Measurements from ENCODE around the gene ADGRA1. TPM values are rescaled to one million over a fixed set of nuclear protein-coding genes. Genes with fewer than 3 reads are reported as not detected.

ADGRA1 gene
- total RNA-seq, 4 donors from 2014 or later: not detected

- in situ Hi-C loops (cut with MboI; ENCODE audit: low sequenced_read_pairs in 4 of 4): no loop called here
- Histone ChIP-seq H3K27ac (no peak overlapping the region), H3K4me1 (no peaks in the 10 kb centered on the region), H3K4me3 (no peak overlapping the region), H3K36me3 (no peaks in the 10 kb centered on the region), H3K9me3 (no peaks in the 10 kb centered on the region), H3K27me3 (peaks cover 9 to 13% (median 11%) of the 10 kb centered on the region in 3 donors)
- TF ChIP-seq CTCF (IDR thresholded peaks at IDR 0.05 in 4 of 5, conservative IDR thresholded peaks at IDR 0.05 in 1 of 5): no peak
- intact Hi-C loops (cut with DNase I; ENCODE audit: low total_unique reads): no loop called here
- no peak for DNase-seq
- no peak for ATAC-seq
Observed at GRCh38 chr10:133094866-133095265, 7.1 kb downstream of the ADGRA1 start.

- DNase-seq: no peak
- TF ChIP-seq POLR2A (IDR thresholded peaks at IDR 0.05) (no peak), CTCF (IDR thresholded peaks at IDR 0.05 in 4 of 5, conservative IDR thresholded peaks at IDR 0.05 in 1 of 5) (no peak)
- H3K4me3 ChIP-seq: no peak overlapping the region
- no peaks in the 10 kb centered on the region for H3K9me3 ChIP-seq
- no peaks in the 10 kb centered on the region for H3K4me1 ChIP-seq
- H3K36me3 ChIP-seq: no peaks in the 10 kb centered on the region
- no peak overlapping the region for H3K27ac ChIP-seq
- peaks cover 3 to 10% (median 6%) of the 10 kb centered on the region in 3 donors for H3K27me3 ChIP-seq
- in situ Hi-C loops (cut with MboI; ENCODE audit: low sequenced_read_pairs in 4 of 4): no loop called here
- ATAC-seq: no peak
- intact Hi-C loops (cut with DNase I; ENCODE audit: low total_unique reads): no loop called here
Observed at GRCh38 chr10:133095586-133095985, 7.9 kb downstream of the ADGRA1 start.

GRCh38 chr10:133096616-133097269 lies 9.0 kb downstream of the ADGRA1 start:
- intact Hi-C loops (cut with DNase I; ENCODE audit: low total_unique reads) (no loop called here), in situ Hi-C loops (cut with MboI; ENCODE audit: low sequenced_read_pairs in 4 of 4) (no loop called here)
- no peak for TF ChIP-seq CTCF (IDR thresholded peaks at IDR 0.05 in 4 of 5, conservative IDR thresholded peaks at IDR 0.05 in 1 of 5)
- TF ChIP-seq POLR2A (IDR thresholded peaks at IDR 0.05): no peak
- Histone ChIP-seq H3K9me3 (no peaks in the 10 kb centered on the region), H3K27ac (no peak overlapping the region), H3K36me3 (no peaks in the 10 kb centered on the region), H3K27me3 (peaks cover 3 to 12% (median 10%) of the 10 kb centered on the region in 3 donors), H3K4me1 (no peaks in the 10 kb centered on the region), H3K4me3 (no peak overlapping the region)
- no peak for ATAC-seq
- DNase-seq: no peak

GRCh38 chr10:133097418-133097817 lies 9.7 kb downstream of the ADGRA1 start:
- Histone ChIP-seq H3K4me3 (no peak overlapping the region), H3K36me3 (no peaks in the 10 kb centered on the region), H3K4me1 (no peaks in the 10 kb centered on the region), H3K27me3 (peaks cover 3 to 12% (median 10%) of the 10 kb centered on the region in 3 donors), H3K9me3 (no peaks in the 10 kb centered on the region), H3K27ac (no peak overlapping the region)
- in situ Hi-C loops (cut with MboI; ENCODE audit: low sequenced_read_pairs in 4 of 4) (no loop called here), intact Hi-C loops (cut with DNase I; ENCODE audit: low total_unique reads) (no loop called here)
- DNase-seq (no peak), ATAC-seq (no peak)
- TF ChIP-seq CTCF (IDR thresholded peaks at IDR 0.05 in 4 of 5, conservative IDR thresholded peaks at IDR 0.05 in 1 of 5): no peak
- TF ChIP-seq POLR2A (IDR thresholded peaks at IDR 0.05): no peak

GRCh38 chr10:133097961-133098360 lies 10.2 kb downstream of the ADGRA1 start:
- H3K27me3 ChIP-seq: peaks cover 3 to 12% (median 10%) of the 10 kb centered on the region in 3 donors
- ATAC-seq (no peak), DNase-seq (no peak)
- intact Hi-C loops (cut with DNase I; ENCODE audit: low total_unique reads) (no loop called here), in situ Hi-C loops (cut with MboI; ENCODE audit: low sequenced_read_pairs in 4 of 4) (no loop called here)
- no peaks in the 10 kb centered on the region for H3K4me1 ChIP-seq
- no peak overlapping the region for H3K4me3 ChIP-seq
- TF ChIP-seq CTCF (IDR thresholded peaks at IDR 0.05 in 4 of 5, conservative IDR thresholded peaks at IDR 0.05 in 1 of 5) (no peak), POLR2A (IDR thresholded peaks at IDR 0.05) (no peak)
- no peaks in the 10 kb centered on the region for H3K36me3 ChIP-seq
- no peak overlapping the region for H3K27ac ChIP-seq
- no peaks in the 10 kb centered on the region for H3K9me3 ChIP-seq

All from gastrocnemius medialis (tissue), 4 donors.